ENCODE data around the gene TOMM7. TPM values are rescaled to one million over a fixed set of nuclear protein-coding genes. Genes with fewer than 3 reads are reported as not detected.

TOMM7 gene
- total and polyA plus RNA-seq, 9 of the 15 experiments (the other 6 are each of a cell fraction or from before 2014, with no cell fraction given), result 283 to 1,717 (median 638) TPM

GRCh38 chr7:22793593-22794462, 28.8 kb downstream of the TOMM7 start (continued):
- TF ChIP-seq CTCF (IDR thresholded peaks at IDR 0.05 in 2 of 3, conservative IDR thresholded peaks at IDR 0.05 in 1 of 3; ENCODE audit: insufficient read depth in 2 of 3, low read depth in 1 of 3, low read length in 3 of 3), result no peak
- TF ChIP-seq C11orf30 (IDR thresholded peaks at IDR 0.05; ENCODE audit: low read depth), result peak; percentile 63
- no peak for TF ChIP-seq SMC3 (conservative IDR thresholded peaks at IDR 0.05; ENCODE audit: insufficient read depth, low read depth, low read length)
- TF ChIP-seq ZNF232 (CRISPR knock-in tag; IDR thresholded peaks at IDR 0.05), result no peak
- no peak for TF ChIP-seq L3MBTL2 (IDR thresholded peaks at IDR 0.05)
- no peak for TF ChIP-seq EP300 (IDR thresholded peaks at IDR 0.05; ENCODE audit: low read length)
- TF ChIP-seq CEBPG (CRISPR knock-in tag; IDR thresholded peaks at IDR 0.05), result no peak
- 0 out of 4 replicates have a peak, but pooled peaks of 1 of the 2 experiments have one; percentile 16 for TF ChIP-seq CEBPG (tag; conservative IDR thresholded peaks at IDR 0.05 in 1 of 2, IDR thresholded peaks at IDR 0.05 in 1 of 2)
- no peak for TF ChIP-seq IRF2 (CRISPR knock-in tag; IDR thresholded peaks at IDR 0.05)
- no peak for TF ChIP-seq POLR3A (IDR thresholded peaks at IDR 0.05; ENCODE audit: borderline replicate concordance, extremely low read depth, insufficient read depth, insufficient read length)
- no peak for TF ChIP-seq NR2C2 (CRISPR knock-in tag; IDR thresholded peaks at IDR 0.05)
- TF ChIP-seq NR2C2 (tag; IDR thresholded peaks at IDR 0.05), result peak; percentile 39
- TF ChIP-seq NR2C1 (IDR thresholded peaks at IDR 0.05), result peak; percentile 39; the same call in 1 of the 2 replicates
- peak; percentile 42; the same call in 1 of the 2 replicates for TF ChIP-seq NR2C1 (tag; IDR thresholded peaks at IDR 0.05)
- peak; percentile 77 for TF ChIP-seq ZNF316 (IDR thresholded peaks at IDR 0.05)
- no peak for TF ChIP-seq ZNF41 (CRISPR knock-in tag; conservative IDR thresholded peaks at IDR 0.05)
- TF ChIP-seq MAFG (tag; conservative IDR thresholded peaks at IDR 0.05), result peak; percentile 46
- no peak for TF ChIP-seq TAF9B (IDR thresholded peaks at IDR 0.05; ENCODE audit: partially characterized antibody)
- no peak for TF ChIP-seq TEAD4 (IDR thresholded peaks at IDR 0.05; ENCODE audit: low read length)
- TF ChIP-seq TEAD4 (CRISPR knock-in tag; IDR thresholded peaks at IDR 0.05; ENCODE audit: borderline replicate concordance), result no peak
- no peak for TF ChIP-seq RAD51 (IDR thresholded peaks at IDR 0.05; ENCODE audit: borderline replicate concordance, low read depth)

Data from K562 (cell line).